ENCODE data around the gene STAG3. TPM values are rescaled to one million over a fixed set of nuclear protein-coding genes. Genes with fewer than 3 reads are reported as not detected.
"Not testable (repeated sequence)": the region's sequence is repeated elsewhere in the genome, so short reads cannot be mapped to it uniquely, and the experiment has no call there.

The STAG3 gene
- total RNA-seq, 1 donor from 2014 or later: 2.3 TPM

- H3K36me3 ChIP-seq: no peaks in the 10 kb centered on the region
- TF ChIP-seq CTCF (IDR thresholded peaks at IDR 0.05): no peak
- no peak for DNase-seq
- intact Hi-C loops (cut with DNase I): no loop called here
- H3K4me3 ChIP-seq: no peak overlapping the region
- H3K9me3 ChIP-seq: no peaks in the 10 kb centered on the region
- H3K27me3 ChIP-seq: no peaks in the 10 kb centered on the region
- ATAC-seq: no peak
- H3K4me1 ChIP-seq: no peaks in the 10 kb centered on the region
- H3K27ac ChIP-seq: no peak overlapping the region
These were observed 14.1 kb downstream of the STAG3 start for GRCh38 chr7:100191775-100192174.

- H3K27me3 ChIP-seq; ATAC-seq; H3K4me3 ChIP-seq; H3K4me1 ChIP-seq; H3K27ac ChIP-seq; H3K36me3 ChIP-seq; H3K9me3 ChIP-seq; intact Hi-C loops (cut with DNase I): not testable (repeated sequence)
- peak; percentile 18 for DNase-seq
These were observed 14.7 kb downstream of the STAG3 start for GRCh38 chr7:100192281-100192862.

- no peak for DNase-seq
- no peaks in the 10 kb centered on the region for H3K9me3 ChIP-seq
- TF ChIP-seq CTCF (IDR thresholded peaks at IDR 0.05): no peak
- H3K27me3 ChIP-seq: no peaks in the 10 kb centered on the region
- intact Hi-C loops (cut with DNase I): no loop called here
- no peak overlapping the region for H3K4me3 ChIP-seq
- no peaks in the 10 kb centered on the region for H3K36me3 ChIP-seq
- ATAC-seq: no peak
- H3K4me1 ChIP-seq: no peaks in the 10 kb centered on the region
- H3K27ac ChIP-seq: no peak overlapping the region
These were observed 15.3 kb downstream of the STAG3 start for GRCh38 chr7:100192969-100193368.

GRCh38 chr7:100195222-100195621, 17.5 kb downstream of the STAG3 start:
- DNase-seq (no peak), ATAC-seq (no peak)
- Histone ChIP-seq H3K27ac (no peak overlapping the region), H3K27me3 (no peaks in the 10 kb centered on the region), H3K9me3 (no peaks in the 10 kb centered on the region), H3K4me1 (no peaks in the 10 kb centered on the region), H3K4me3 (no peak overlapping the region), H3K36me3 (no peaks in the 10 kb centered on the region)
- TF ChIP-seq CTCF (IDR thresholded peaks at IDR 0.05): no peak
- intact Hi-C loops (cut with DNase I): no loop called here

- H3K27ac ChIP-seq; ATAC-seq; H3K36me3 ChIP-seq; H3K27me3 ChIP-seq; H3K4me3 ChIP-seq; H3K9me3 ChIP-seq; intact Hi-C loops (cut with DNase I); H3K4me1 ChIP-seq; DNase-seq: not testable (repeated sequence)
These were observed 18.2 kb downstream of the STAG3 start for GRCh38 chr7:100195901-100196322.

- H3K9me3 ChIP-seq: no peaks in the 10 kb centered on the region
- H3K36me3 ChIP-seq: no peaks in the 10 kb centered on the region
- H3K4me3 ChIP-seq: no peak overlapping the region
- no peak overlapping the region for H3K27ac ChIP-seq
- no peak for ATAC-seq
- TF ChIP-seq CTCF (IDR thresholded peaks at IDR 0.05): no peak
- no peaks in the 10 kb centered on the region for H3K4me1 ChIP-seq
- intact Hi-C loops (cut with DNase I): no loop called here
- no peak for DNase-seq
- H3K27me3 ChIP-seq: no peaks in the 10 kb centered on the region
These were observed 20.5 kb downstream of the STAG3 start for GRCh38 chr7:100198266-100198665.

GRCh38 chr7:100200693-100201092, 23.0 kb downstream of the STAG3 start:
- no peaks in the 10 kb centered on the region for H3K4me1 ChIP-seq
- intact Hi-C loops (cut with DNase I): no loop called here
- no peaks in the 10 kb centered on the region for H3K27me3 ChIP-seq
- TF ChIP-seq CTCF (IDR thresholded peaks at IDR 0.05): no peak
- H3K9me3 ChIP-seq: no peaks in the 10 kb centered on the region
- DNase-seq (no peak), ATAC-seq (no peak)
- no peak overlapping the region for H3K4me3 ChIP-seq
- H3K27ac ChIP-seq: no peak overlapping the region
- no peaks in the 10 kb centered on the region for H3K36me3 ChIP-seq
